Measurements from ENCODE around the gene KANK4.

- TF ChIP-seq, protein P1, sequence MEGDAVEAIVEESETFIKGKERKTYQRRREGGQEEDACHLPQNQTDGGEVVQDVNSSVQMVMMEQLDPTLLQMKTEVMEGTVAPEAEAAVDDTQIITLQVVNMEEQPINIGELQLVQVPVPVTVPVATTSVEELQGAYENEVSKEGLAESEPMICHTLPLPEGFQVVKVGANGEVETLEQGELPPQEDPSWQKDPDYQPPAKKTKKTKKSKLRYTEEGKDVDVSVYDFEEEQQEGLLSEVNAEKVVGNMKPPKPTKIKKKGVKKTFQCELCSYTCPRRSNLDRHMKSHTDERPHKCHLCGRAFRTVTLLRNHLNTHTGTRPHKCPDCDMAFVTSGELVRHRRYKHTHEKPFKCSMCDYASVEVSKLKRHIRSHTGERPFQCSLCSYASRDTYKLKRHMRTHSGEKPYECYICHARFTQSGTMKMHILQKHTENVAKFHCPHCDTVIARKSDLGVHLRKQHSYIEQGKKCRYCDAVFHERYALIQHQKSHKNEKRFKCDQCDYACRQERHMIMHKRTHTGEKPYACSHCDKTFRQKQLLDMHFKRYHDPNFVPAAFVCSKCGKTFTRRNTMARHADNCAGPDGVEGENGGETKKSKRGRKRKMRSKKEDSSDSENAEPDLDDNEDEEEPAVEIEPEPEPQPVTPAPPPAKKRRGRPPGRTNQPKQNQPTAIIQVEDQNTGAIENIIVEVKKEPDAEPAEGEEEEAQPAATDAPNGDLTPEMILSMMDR (IDR thresholded peaks at IDR 0.05), result no peak
- TF ChIP-seq EP300 (IDR thresholded peaks at IDR 0.05) (no peak), POLR2A (IDR thresholded peaks at IDR 0.05) (no peak)
These were observed 37.1 kb upstream of the KANK4 start for GRCh38 chr1:62356257-62356835.
